ENCODE data around the gene ROBO1. TPM values are rescaled to one million over a fixed set of nuclear protein-coding genes. Genes with fewer than 3 reads are reported as not detected.

The ROBO1 gene
- total and polyA plus RNA-seq, 2 of the 8 experiments (the other 6 are each of a cell fraction or from before 2014, with no cell fraction given): 51.4 to 91.0 TPM

DNA sequence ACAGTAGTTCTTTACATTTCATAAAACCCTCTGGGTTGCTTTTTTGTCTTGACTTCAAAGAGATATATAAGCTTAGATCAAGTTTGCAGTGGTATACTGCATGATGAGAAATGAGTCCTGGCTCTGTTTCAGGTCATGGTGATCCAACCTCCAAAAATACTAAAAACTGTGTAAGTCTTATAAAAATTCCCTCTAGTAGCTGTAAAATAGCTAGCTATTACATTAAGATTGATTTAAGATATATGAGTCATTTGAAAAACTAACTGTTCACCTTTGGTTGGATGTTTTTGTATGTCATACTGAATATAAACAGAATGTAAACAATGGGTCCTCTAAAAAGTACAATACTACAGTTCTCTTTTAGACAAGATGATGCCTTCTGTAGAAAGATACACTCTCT, 879.2 kb downstream of the ROBO1 start (continued):
- TF ChIP-seq MAFK (IDR thresholded peaks at IDR 0.05; ENCODE audit: low read depth, low read length) (no peak), KDM1A (IDR thresholded peaks at IDR 0.05; ENCODE audit: borderline replicate concordance, low read length) (no peak), EGR1 (IDR thresholded peaks at IDR 0.05; ENCODE audit: borderline replicate concordance, low read depth, low read length) (no peak), NRF1 (IDR thresholded peaks at IDR 0.05; ENCODE audit: low read depth, low read length) (no peak), SIN3A (conservative IDR thresholded peaks at IDR 0.05 in 1 of 2, IDR thresholded peaks at IDR 0.05 in 1 of 2; ENCODE audit: low read depth in 1 of 2, low read length in 2 of 2) (no peak), CHD2 (IDR thresholded peaks at IDR 0.05; ENCODE audit: low read length) (no peak), EZH2 (IDR thresholded peaks at IDR 0.05; ENCODE audit: low read depth, low read length, severe bottlenecking) (no peak), KDM5A (IDR thresholded peaks at IDR 0.05; ENCODE audit: low read length) (no peak), SIRT6 (IDR thresholded peaks at IDR 0.05; ENCODE audit: low read length) (no peak), RAD21 (IDR thresholded peaks at IDR 0.05 in 1 of 2, conservative IDR thresholded peaks at IDR 0.05 in 1 of 2; ENCODE audit: low read depth in 2 of 2, low read length in 2 of 2) (no peak), JUND (IDR thresholded peaks at IDR 0.05; ENCODE audit: low read length) (no peak), RFX5 (IDR thresholded peaks at IDR 0.05; ENCODE audit: borderline replicate concordance, low read depth, low read length) (no peak), SP4 (IDR thresholded peaks at IDR 0.05; ENCODE audit: low read length) (no peak), RBBP5 (IDR thresholded peaks at IDR 0.05; ENCODE audit: borderline replicate concordance, low read depth, low read length) (no peak), TAF7 (optimal IDR thresholded peaks at IDR 0.05; ENCODE audit: borderline replicate concordance, low read depth, low read length) (no peak), BCL11A (IDR thresholded peaks at IDR 0.05; ENCODE audit: low read depth in 2 of 2, low read length in 2 of 2) (no peak)
- TF ChIP-seq, protein P1, sequence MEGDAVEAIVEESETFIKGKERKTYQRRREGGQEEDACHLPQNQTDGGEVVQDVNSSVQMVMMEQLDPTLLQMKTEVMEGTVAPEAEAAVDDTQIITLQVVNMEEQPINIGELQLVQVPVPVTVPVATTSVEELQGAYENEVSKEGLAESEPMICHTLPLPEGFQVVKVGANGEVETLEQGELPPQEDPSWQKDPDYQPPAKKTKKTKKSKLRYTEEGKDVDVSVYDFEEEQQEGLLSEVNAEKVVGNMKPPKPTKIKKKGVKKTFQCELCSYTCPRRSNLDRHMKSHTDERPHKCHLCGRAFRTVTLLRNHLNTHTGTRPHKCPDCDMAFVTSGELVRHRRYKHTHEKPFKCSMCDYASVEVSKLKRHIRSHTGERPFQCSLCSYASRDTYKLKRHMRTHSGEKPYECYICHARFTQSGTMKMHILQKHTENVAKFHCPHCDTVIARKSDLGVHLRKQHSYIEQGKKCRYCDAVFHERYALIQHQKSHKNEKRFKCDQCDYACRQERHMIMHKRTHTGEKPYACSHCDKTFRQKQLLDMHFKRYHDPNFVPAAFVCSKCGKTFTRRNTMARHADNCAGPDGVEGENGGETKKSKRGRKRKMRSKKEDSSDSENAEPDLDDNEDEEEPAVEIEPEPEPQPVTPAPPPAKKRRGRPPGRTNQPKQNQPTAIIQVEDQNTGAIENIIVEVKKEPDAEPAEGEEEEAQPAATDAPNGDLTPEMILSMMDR (IDR thresholded peaks at IDR 0.05; ENCODE audit: control extremely low read depth in 1 of 3, insufficient read depth in 1 of 3, low read depth in 1 of 3, low read length in 3 of 3): no peak
- TF ChIP-seq, protein P2, sequence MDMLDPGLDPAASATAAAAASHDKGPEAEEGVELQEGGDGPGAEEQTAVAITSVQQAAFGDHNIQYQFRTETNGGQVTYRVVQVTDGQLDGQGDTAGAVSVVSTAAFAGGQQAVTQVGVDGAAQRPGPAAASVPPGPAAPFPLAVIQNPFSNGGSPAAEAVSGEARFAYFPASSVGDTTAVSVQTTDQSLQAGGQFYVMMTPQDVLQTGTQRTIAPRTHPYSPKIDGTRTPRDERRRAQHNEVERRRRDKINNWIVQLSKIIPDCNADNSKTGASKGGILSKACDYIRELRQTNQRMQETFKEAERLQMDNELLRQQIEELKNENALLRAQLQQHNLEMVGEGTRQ (IDR thresholded peaks at IDR 0.05; ENCODE audit: low read length): no peak
- TF ChIP-seq, protein P3, sequence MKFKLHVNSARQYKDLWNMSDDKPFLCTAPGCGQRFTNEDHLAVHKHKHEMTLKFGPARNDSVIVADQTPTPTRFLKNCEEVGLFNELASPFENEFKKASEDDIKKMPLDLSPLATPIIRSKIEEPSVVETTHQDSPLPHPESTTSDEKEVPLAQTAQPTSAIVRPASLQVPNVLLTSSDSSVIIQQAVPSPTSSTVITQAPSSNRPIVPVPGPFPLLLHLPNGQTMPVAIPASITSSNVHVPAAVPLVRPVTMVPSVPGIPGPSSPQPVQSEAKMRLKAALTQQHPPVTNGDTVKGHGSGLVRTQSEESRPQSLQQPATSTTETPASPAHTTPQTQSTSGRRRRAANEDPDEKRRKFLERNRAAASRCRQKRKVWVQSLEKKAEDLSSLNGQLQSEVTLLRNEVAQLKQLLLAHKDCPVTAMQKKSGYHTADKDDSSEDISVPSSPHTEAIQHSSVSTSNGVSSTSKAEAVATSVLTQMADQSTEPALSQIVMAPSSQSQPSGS (IDR thresholded peaks at IDR 0.05; ENCODE audit: low read length): no peak
